ENCODE data around the gene ACSM6. TPM values are rescaled to one million over a fixed set of nuclear protein-coding genes. Genes with fewer than 3 reads are reported as not detected.

Gene ACSM6
- total and polyA plus RNA-seq, 2 of the 8 experiments (the other 6 are each of a cell fraction or from before 2014, with no cell fraction given) = 0.33 TPM; not detected in 1

DNA sequence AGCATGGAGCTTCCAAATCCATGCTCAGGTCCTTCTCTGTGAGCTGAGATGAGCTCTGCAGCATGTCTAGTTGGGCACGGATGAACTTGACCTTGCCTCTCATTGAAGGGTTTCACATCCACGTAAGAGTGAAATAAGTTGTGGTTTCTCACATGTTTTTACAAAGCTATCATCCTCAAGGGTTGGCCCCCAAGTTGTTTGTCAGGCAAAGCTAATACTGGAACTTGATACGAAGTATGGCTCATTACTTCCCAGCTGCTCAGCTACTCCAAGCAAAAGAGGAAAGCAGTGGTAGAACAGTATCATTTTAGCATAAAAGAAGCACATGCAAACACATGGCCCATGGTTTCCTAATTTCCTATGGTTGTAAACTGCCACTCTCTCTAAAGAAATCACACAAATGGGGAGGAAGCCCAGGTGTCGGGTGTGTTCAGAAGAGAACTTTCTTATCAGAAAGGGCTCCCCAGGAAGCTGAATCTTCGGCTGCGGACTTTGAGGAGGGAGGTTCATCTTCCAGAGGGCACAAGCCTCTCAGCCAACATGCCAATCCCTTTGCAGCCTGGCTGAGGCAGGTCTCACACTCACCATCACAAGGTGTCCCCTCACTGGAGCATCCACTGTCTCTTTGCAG, 51.5 kb downstream of the ACSM6 start (continued):
- TF ChIP-seq, protein P1, sequence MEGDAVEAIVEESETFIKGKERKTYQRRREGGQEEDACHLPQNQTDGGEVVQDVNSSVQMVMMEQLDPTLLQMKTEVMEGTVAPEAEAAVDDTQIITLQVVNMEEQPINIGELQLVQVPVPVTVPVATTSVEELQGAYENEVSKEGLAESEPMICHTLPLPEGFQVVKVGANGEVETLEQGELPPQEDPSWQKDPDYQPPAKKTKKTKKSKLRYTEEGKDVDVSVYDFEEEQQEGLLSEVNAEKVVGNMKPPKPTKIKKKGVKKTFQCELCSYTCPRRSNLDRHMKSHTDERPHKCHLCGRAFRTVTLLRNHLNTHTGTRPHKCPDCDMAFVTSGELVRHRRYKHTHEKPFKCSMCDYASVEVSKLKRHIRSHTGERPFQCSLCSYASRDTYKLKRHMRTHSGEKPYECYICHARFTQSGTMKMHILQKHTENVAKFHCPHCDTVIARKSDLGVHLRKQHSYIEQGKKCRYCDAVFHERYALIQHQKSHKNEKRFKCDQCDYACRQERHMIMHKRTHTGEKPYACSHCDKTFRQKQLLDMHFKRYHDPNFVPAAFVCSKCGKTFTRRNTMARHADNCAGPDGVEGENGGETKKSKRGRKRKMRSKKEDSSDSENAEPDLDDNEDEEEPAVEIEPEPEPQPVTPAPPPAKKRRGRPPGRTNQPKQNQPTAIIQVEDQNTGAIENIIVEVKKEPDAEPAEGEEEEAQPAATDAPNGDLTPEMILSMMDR (IDR thresholded peaks at IDR 0.05; ENCODE audit: control extremely low read depth in 1 of 3, insufficient read depth in 1 of 3, low read depth in 1 of 3, low read length in 3 of 3) = no peak

Measured in H1 (cell line).